ENCODE data around the gene CACYBP.

GRCh38 chr1:175035865-175036264 is 36.1 kb downstream of the CACYBP start:
- TF ChIP-seq, protein P1, sequence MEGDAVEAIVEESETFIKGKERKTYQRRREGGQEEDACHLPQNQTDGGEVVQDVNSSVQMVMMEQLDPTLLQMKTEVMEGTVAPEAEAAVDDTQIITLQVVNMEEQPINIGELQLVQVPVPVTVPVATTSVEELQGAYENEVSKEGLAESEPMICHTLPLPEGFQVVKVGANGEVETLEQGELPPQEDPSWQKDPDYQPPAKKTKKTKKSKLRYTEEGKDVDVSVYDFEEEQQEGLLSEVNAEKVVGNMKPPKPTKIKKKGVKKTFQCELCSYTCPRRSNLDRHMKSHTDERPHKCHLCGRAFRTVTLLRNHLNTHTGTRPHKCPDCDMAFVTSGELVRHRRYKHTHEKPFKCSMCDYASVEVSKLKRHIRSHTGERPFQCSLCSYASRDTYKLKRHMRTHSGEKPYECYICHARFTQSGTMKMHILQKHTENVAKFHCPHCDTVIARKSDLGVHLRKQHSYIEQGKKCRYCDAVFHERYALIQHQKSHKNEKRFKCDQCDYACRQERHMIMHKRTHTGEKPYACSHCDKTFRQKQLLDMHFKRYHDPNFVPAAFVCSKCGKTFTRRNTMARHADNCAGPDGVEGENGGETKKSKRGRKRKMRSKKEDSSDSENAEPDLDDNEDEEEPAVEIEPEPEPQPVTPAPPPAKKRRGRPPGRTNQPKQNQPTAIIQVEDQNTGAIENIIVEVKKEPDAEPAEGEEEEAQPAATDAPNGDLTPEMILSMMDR (IDR thresholded peaks at IDR 0.05; ENCODE audit: insufficient read depth, low read length, poor library complexity, severe bottlenecking): no peak
- TF ChIP-seq EZH2phosphoT487 (conservative IDR thresholded peaks at IDR 0.05; ENCODE audit: low read length): no peak
